ENCODE data around the gene SPHK1.
A peak's percentile ranks its signal among the peaks of the same experiment; 100 is the strongest.

SPHK1 gene

DNA sequence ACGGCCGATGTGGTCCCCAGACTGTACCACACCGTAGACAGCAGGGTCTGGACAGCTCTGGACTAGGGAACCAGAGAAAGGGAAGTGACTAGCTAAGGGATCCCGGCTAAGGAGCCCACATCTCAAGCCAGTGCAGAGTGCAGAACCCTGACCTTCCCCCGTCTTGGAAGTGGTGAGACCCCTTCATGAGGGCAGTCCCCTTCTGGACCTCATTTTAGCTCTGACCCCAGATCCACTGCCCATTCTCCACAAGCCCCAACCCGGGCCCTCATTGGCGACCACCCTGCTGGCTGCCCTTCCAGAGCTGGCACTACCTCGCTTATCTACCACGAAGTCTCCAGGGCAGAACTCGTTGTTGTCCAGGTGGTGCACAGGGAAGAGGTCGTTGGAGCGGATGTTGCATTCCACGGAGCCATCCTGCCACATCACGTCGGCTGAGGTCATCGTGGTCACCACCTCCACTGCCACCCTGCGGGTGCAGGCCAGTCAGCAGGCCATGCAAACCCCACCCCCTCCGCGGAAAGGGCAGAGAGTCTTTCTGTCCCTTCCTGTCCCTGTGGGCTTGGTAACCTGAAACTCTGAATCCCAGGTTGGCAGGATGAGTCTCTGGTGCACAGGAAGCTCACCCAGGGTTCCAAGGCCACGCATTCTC, 14.2 kb downstream of the SPHK1 start:
- Mint-ChIP-seq H3K9me3 (no peaks in the 10 kb centered on the region), H3K36me3 (ENCODE audit: low read depth) (peaks cover 65% of the 10 kb centered on the region), H3K4me3 (no peak overlapping the region), H3K4me1 (peaks cover 20% of the 10 kb centered on the region), H3K27me3 (ENCODE audit: low read depth, poor library complexity) (no peaks in the 10 kb centered on the region), H3K27ac (peak overlapping the region; percentile 25)
- TF ChIP-seq, protein P1, sequence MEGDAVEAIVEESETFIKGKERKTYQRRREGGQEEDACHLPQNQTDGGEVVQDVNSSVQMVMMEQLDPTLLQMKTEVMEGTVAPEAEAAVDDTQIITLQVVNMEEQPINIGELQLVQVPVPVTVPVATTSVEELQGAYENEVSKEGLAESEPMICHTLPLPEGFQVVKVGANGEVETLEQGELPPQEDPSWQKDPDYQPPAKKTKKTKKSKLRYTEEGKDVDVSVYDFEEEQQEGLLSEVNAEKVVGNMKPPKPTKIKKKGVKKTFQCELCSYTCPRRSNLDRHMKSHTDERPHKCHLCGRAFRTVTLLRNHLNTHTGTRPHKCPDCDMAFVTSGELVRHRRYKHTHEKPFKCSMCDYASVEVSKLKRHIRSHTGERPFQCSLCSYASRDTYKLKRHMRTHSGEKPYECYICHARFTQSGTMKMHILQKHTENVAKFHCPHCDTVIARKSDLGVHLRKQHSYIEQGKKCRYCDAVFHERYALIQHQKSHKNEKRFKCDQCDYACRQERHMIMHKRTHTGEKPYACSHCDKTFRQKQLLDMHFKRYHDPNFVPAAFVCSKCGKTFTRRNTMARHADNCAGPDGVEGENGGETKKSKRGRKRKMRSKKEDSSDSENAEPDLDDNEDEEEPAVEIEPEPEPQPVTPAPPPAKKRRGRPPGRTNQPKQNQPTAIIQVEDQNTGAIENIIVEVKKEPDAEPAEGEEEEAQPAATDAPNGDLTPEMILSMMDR (IDR thresholded peaks at IDR 0.05), result no peak
- no peak for DNase-seq

DNA sequence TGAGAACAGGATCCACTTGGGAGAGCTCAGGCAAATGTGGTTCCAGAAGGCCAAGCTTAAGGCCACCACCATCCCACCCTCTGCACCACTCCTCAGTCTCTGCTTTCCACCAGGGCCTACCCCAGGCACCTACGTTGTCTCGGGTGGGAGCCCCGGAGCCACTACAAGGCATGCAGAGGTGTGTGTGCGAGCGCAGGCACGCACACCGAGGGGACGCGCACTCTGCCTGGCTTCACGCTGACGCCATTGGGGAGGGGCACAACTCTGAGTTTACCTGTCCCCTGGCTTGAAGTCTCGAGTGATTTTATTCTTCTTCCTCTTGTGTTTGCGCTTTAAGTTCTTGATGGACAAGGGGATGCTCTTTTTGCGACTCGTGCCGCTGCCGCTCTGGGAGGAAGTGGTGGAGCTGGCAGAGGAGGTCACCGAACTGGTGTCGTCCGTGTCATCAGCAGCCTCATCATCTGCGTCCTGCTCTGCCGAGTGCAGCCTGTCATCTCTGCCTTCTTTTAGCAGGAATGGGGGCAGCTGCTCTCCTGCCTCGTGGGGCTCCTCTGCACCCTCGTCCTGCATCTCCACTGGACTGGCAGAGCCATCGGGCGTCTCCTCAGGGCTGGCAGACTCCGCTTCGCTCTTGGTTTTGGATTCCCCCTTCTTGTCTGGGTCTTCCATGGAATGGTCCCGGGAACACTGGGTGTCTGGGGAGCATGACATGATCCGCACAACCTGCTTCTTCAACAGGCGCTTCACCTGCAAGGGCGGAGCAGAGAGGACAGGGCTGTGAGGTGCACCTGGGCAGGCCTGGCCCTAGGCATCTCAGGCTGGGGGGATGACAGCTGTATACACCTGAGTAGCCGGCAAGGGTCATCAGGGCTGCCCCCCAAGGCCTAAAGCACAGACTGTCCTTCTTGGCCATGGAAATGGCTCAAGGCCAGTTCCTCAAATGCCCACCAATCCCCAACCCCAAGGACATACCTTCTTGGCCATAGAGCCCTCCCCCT, 15.1 kb downstream of the SPHK1 start:
- Mint-ChIP-seq H3K4me1 (peaks cover 12% of the 10 kb centered on the region), H3K36me3 (ENCODE audit: low read depth) (peaks cover 65% of the 10 kb centered on the region), H3K9me3 (no peaks in the 10 kb centered on the region), H3K4me3 (no peak overlapping the region), H3K27ac (peak overlapping the region; percentile 48), H3K27me3 (ENCODE audit: low read depth, poor library complexity) (no peaks in the 10 kb centered on the region)
- DNase-seq, result no peak
- TF ChIP-seq, protein P1 (IDR thresholded peaks at IDR 0.05), result no peak

DNA sequence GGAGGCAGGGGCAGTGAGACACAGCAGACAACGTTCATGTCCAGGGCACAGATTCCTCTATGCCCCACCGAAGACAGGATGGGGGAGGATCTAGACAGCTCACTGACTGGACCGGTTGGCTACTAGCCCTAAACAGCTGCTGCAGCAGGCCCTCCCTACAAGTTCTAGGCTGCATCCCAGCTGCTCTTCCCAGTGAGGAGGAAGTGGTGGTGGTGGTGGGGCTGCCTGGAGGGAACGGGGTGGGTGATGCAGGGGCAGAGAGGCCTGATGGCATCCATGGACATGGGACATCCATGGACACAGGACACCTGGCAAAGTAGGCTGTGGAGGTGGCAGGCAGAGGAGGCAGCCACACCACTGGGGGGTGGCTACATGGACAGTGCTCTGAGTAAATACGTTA, 18.3 kb downstream of the SPHK1 start:
- H3K4me3 Mint-ChIP-seq, result no peak overlapping the region
- DNase-seq, result no peak
- TF ChIP-seq, protein P1 (IDR thresholded peaks at IDR 0.05), result no peak
- no peaks in the 10 kb centered on the region for H3K9me3 Mint-ChIP-seq
- H3K27ac Mint-ChIP-seq, result no peak overlapping the region
- peaks cover 3% of the 10 kb centered on the region for H3K27me3 Mint-ChIP-seq (ENCODE audit: low read depth, poor library complexity)
- H3K4me1 Mint-ChIP-seq, result peaks cover 28% of the 10 kb centered on the region
- H3K36me3 Mint-ChIP-seq (ENCODE audit: low read depth), result peaks cover 65% of the 10 kb centered on the region

DNA sequence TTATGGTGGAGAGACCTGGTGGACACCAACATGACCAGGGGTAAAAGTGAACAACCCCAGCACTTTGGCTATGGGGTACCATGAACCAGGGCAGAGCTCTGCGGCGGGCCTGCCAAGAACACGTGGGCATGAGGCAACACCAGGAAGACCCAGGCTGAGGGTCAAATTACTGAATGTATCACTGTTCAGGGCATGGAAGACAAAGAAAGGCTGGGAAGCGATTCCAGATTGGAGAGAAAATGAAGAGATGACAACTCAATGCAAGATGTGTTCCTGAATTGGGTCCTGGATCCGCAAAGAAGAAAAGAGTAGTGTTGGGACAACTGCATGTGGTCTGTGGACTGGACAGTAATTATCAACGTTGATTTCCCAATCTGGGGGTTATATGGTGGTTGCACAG, 19.8 kb downstream of the SPHK1 start:
- H3K36me3 Mint-ChIP-seq (ENCODE audit: low read depth), result peaks cover 54% of the 10 kb centered on the region
- peaks cover 28% of the 10 kb centered on the region for H3K4me1 Mint-ChIP-seq
- TF ChIP-seq, protein P1 (IDR thresholded peaks at IDR 0.05), result no peak

DNA sequence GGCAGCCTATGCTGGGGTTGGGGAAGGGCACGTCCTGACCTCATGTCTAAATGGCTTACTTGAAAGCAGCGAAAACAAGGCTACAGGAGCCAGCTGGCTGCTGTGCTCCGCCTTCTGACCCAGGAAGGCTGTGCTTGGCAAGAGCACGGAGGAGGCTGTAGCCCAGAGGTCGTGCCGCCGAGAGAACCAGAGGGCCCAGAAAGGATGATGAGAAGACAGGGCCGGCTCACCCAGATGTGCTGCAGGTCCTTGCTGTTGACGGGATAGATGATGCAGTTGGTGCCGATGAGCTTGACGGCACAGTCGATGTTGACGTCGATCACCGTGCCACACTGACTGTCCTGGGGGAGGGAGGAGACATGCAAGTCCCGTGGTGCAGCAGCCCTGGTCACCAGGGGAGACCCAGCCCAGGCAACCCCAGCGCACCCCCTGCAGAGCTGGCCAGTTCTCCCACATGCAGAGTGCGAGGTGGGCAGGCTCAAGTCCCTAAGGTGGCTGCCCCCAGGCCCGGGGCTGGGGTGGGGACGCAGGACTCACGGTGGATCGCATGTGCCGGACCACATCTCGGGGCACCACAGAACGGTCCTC, 20.7 kb downstream of the SPHK1 start:
- H3K27me3 Mint-ChIP-seq (ENCODE audit: low read depth, poor library complexity), result peaks cover 3% of the 10 kb centered on the region
- H3K4me1 Mint-ChIP-seq, result peaks cover 24% of the 10 kb centered on the region
- H3K9me3 Mint-ChIP-seq, result no peaks in the 10 kb centered on the region
- no peak for DNase-seq
- no peak overlapping the region for H3K4me3 Mint-ChIP-seq
- H3K36me3 Mint-ChIP-seq (ENCODE audit: low read depth), result peaks cover 50% of the 10 kb centered on the region
- no peak overlapping the region for H3K27ac Mint-ChIP-seq
- TF ChIP-seq, protein P1 (IDR thresholded peaks at IDR 0.05), result no peak

More for the DNA sequence above, 19.8 kb downstream of the SPHK1 start:
- Mint-ChIP-seq H3K27ac (peak overlapping the region; percentile 78), H3K9me3 (no peaks in the 10 kb centered on the region), H3K4me3 (no peak overlapping the region), H3K27me3 (ENCODE audit: low read depth, poor library complexity) (peaks cover 3% of the 10 kb centered on the region)
- no peak for DNase-seq

Measured in nephron progenitor cell (in vitro differentiated cells).